H1 (cell line): Measurements from ENCODE around the gene ARRB1. TPM values are rescaled to one million over a fixed set of nuclear protein-coding genes. Genes with fewer than 3 reads are reported as not detected.

Experiments
- EGR1 ChIP-seq: IDR thresholded peaks from 2 replicates; pipeline ENCODE4 v1.6.1; 2011; ENCODE audit warnings: low read depth, low read length, borderline replicate concordance
- EZH2 ChIP-seq: fragments of 200-600 bp; sonication (generic); IDR thresholded peaks from 2 replicates; pipeline ENCODE4 v1.7.1; 2012; ENCODE audit warnings: low read depth, mild to moderate bottlenecking, moderate library complexity, low read length, inconsistent platforms; ENCODE audit not compliant: severe bottlenecking
- GABPA ChIP-seq: IDR thresholded peaks from 2 replicates; pipeline ENCODE4 v1.6.1; 2011; ENCODE audit warnings: mild to moderate bottlenecking, low read length, moderate library complexity, borderline replicate concordance; ENCODE audit not compliant: insufficient read depth
- GTF2F1 ChIP-seq: IDR thresholded peaks from 2 replicates; pipeline ENCODE4 v1.6.1; 2012; ENCODE audit warnings: low read depth, low read length, improper control_type of control experiment, borderline replicate concordance
- HDAC2 ChIP-seq, 2 experiments: fragments of 300-600 bp in 1 of 2; sonication (generic) in 1 of 2; IDR thresholded peaks; 2 replicates each; pipeline ENCODE4 v1.6.1; 2011 to 2012; ENCODE audit warnings: low read depth in 2 of 2, low read length in 2 of 2, mild to moderate bottlenecking in 2 of 2, moderate library complexity in 2 of 2, borderline replicate concordance in 1 of 2, inconsistent platforms in 1 of 2
- JUND ChIP-seq: IDR thresholded peaks from 2 replicates; pipeline ENCODE4 v1.6.1; 2011; ENCODE audit warnings: mild to moderate bottlenecking, improper control_type of control experiment, low read length
- KDM1A ChIP-seq: fragments of 200-600, 300-600 bp; sonication (generic); IDR thresholded peaks from 2 replicates; pipeline ENCODE4 v1.7.1; 2016; ENCODE audit warnings: mild to moderate bottlenecking, low read length, borderline replicate concordance
- MAFK ChIP-seq: IDR thresholded peaks from 2 replicates; pipeline ENCODE4 v1.6.1; 2012; ENCODE audit warnings: low read depth, mild to moderate bottlenecking, improper control_type of control experiment, low read length
- MAX ChIP-seq: IDR thresholded peaks from 2 replicates; pipeline ENCODE4 v1.6.1; 2012; ENCODE audit warnings: inconsistent platforms
- POLR2A ChIP-seq, 2 experiments: IDR thresholded peaks; 1 replicate in 1 of 2; 2 replicates in 1 of 2; pipeline ENCODE4 v1.6.1; 2011; ENCODE audit warnings: low read depth in 2 of 2, low read length in 2 of 2, mild to moderate bottlenecking in 2 of 2; ENCODE audit errors: control extremely low read depth in 1 of 2
- POLR2AphosphoS5 ChIP-seq: IDR thresholded peaks from 2 replicates; pipeline ENCODE4 v1.6.1; 2011; ENCODE audit warnings: low read depth, low read length
- POU5F1 ChIP-seq: IDR thresholded peaks from 2 replicates; pipeline ENCODE4 v1.6.1; 2011; ENCODE audit warnings: low read depth, mild to moderate bottlenecking, low read length, moderate library complexity
- SIN3A ChIP-seq, 2 experiments: IDR thresholded peaks in 1 of 2; conservative IDR thresholded peaks in 1 of 2; 2 replicates each; pipeline ENCODE4 v1.6.1; 2011 to 2012; ENCODE audit warnings: low read length in 2 of 2, improper control_type of control experiment in 1 of 2, low read depth in 1 of 2, mild to moderate bottlenecking in 1 of 2
- SIRT6 ChIP-seq: IDR thresholded peaks from one replicate; pipeline ENCODE4 v1.7.1; 2012; ENCODE audit warnings: low read length, inconsistent platforms
- SIX5 ChIP-seq: IDR thresholded peaks from 2 replicates; pipeline ENCODE4 v1.6.1; 2011; ENCODE audit warnings: mild to moderate bottlenecking, low read depth, low read length
- SP2 ChIP-seq: IDR thresholded peaks from 2 replicates; pipeline ENCODE4 v1.6.1; 2012; ENCODE audit warnings: mild to moderate bottlenecking, low read length, inconsistent platforms
- SRF ChIP-seq: IDR thresholded peaks from 2 replicates; pipeline ENCODE4 v1.6.1; 2011; ENCODE audit warnings: mild to moderate bottlenecking, low read depth, low read length, moderate library complexity
- polyA plus RNA-seq, 7 experiments: library from polyadenylated mRNA; depleted of rRNA in 3 of 7; stranded (reverse) in 5 of 7; unstranded in 2 of 7; fragments of >200 nt in 5 of 7; fragments of 200-250 nt in 2 of 7; gene quantifications; 1 replicate in 5 of 7; 2 replicates in 1 of 7; 4 replicates in 1 of 7; pipeline versions ENCODE4 v1.2.1 to v1.2.3, GENCODE V29; 2011 to 2013; ENCODE audit warnings: missing spikeins in 2 of 7, mixed read lengths in 2 of 7
- total RNA-seq: library from RNA; stranded (reverse); fragmentation: NEBNext Ultra II Directional; extraction: Animal tissue kit (Norgen Biotek cat#: 25700); gene quantifications from 2 replicates; pipeline ENCODE4 v1.2.1, GENCODE V29; 2021
- TF ChIP-seq, protein P1 (sequence below), 3 experiments: IDR thresholded peaks; 1 replicate in 2 of 3; 2 replicates in 1 of 3; pipeline versions ENCODE4 v1.5.1 to v1.6.1; 2011; ENCODE audit warnings: low read length in 3 of 3, mild to moderate bottlenecking in 3 of 3, inconsistent platforms in 2 of 3, low read depth in 1 of 3, moderate library complexity in 1 of 3; ENCODE audit not compliant: insufficient read depth in 1 of 3; ENCODE audit errors: control extremely low read depth in 1 of 3
- TF ChIP-seq, protein P2 (sequence below): IDR thresholded peaks from 2 replicates; pipeline ENCODE4 v1.6.1; 2012; ENCODE audit warnings: low read length, inconsistent platforms

ARRB1 gene
- total and polyA plus RNA-seq, 2 of the 8 experiments (the other 6 are each of a cell fraction or from before 2014, with no cell fraction given) = 9.4 to 31.8 TPM

DNA sequence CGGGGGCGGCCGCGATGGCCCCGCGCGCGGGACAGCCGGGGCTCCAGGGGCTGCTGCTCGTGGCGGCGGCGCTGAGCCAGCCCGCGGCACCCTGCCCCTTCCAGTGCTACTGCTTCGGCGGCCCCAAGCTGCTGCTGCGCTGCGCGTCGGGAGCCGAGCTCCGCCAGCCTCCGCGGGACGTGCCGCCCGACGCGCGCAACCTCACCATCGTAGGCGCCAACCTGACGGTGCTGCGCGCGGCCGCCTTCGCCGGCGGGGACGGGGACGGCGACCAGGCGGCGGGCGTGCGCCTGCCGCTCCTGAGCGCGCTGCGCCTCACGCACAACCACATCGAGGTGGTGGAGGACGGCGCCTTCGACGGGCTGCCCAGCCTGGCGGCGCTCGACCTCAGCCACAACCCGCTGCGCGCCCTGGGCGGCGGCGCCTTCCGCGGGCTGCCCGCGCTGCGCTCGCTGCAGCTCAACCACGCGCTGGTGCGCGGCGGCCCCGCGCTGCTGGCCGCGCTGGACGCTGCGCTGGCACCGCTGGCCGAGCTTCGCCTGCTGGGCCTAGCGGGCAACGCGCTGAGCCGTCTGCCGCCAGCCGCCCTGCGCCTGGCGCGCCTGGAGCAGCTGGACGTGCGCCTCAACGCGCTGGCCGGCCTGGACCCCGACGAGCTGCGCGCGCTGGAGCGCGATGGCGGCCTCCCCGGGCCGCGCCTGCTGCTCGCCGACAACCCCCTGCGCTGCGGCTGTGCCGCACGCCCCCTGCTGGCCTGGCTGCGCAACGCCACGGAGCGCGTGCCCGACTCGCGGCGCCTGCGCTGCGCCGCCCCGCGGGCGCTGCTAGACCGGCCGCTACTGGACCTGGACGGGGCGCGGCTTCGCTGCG is 110.2 kb downstream of the ARRB1 start (continued):
- TF ChIP-seq HDAC2 (IDR thresholded peaks at IDR 0.05; ENCODE audit: borderline replicate concordance in 1 of 2, low read depth in 2 of 2, low read length in 2 of 2) (0 out of 4 replicates have a peak, but pooled peaks of 1 of the 2 experiments have one; percentile 32), SIRT6 (no peak), GTF2F1 (peak; percentile 71; the same call in 1 of the 2 replicates), EGR1 (no peak), SP2 (no peak), SRF (no peak), MAFK (no peak), POLR2AphosphoS5 (0 out of 2 replicates have a peak, but pooled peaks have one; percentile 31), SIX5 (no peak), KDM1A (no peak; the same call in 1 of the 2 replicates), POU5F1 (no peak), MAX (peak; percentile 94), JUND (no peak), GABPA (no peak), SIN3A (conservative IDR thresholded peaks at IDR 0.05 in 1 of 2, IDR thresholded peaks at IDR 0.05 in 1 of 2; ENCODE audit: low read depth in 1 of 2, low read length in 2 of 2) (no peak; a peak in 1 of 4 replicates), POLR2A (IDR thresholded peaks at IDR 0.05; ENCODE audit: control extremely low read depth in 1 of 2, low read depth in 2 of 2, low read length in 2 of 2) (peak in 1 of 2 experiments; percentile 55; a peak in 1 of 3 replicates), EZH2 (no peak)
- TF ChIP-seq, protein P1, sequence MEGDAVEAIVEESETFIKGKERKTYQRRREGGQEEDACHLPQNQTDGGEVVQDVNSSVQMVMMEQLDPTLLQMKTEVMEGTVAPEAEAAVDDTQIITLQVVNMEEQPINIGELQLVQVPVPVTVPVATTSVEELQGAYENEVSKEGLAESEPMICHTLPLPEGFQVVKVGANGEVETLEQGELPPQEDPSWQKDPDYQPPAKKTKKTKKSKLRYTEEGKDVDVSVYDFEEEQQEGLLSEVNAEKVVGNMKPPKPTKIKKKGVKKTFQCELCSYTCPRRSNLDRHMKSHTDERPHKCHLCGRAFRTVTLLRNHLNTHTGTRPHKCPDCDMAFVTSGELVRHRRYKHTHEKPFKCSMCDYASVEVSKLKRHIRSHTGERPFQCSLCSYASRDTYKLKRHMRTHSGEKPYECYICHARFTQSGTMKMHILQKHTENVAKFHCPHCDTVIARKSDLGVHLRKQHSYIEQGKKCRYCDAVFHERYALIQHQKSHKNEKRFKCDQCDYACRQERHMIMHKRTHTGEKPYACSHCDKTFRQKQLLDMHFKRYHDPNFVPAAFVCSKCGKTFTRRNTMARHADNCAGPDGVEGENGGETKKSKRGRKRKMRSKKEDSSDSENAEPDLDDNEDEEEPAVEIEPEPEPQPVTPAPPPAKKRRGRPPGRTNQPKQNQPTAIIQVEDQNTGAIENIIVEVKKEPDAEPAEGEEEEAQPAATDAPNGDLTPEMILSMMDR (IDR thresholded peaks at IDR 0.05; ENCODE audit: control extremely low read depth in 1 of 3, insufficient read depth in 1 of 3, low read depth in 1 of 3, low read length in 3 of 3) = peak; percentile 94 to 99 (median 98)
- TF ChIP-seq, protein P2, sequence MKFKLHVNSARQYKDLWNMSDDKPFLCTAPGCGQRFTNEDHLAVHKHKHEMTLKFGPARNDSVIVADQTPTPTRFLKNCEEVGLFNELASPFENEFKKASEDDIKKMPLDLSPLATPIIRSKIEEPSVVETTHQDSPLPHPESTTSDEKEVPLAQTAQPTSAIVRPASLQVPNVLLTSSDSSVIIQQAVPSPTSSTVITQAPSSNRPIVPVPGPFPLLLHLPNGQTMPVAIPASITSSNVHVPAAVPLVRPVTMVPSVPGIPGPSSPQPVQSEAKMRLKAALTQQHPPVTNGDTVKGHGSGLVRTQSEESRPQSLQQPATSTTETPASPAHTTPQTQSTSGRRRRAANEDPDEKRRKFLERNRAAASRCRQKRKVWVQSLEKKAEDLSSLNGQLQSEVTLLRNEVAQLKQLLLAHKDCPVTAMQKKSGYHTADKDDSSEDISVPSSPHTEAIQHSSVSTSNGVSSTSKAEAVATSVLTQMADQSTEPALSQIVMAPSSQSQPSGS = no peak
